Esophagus squamous epithelium (tissue), 5 donors: ENCODE results near the gene PRKD1. TPM values are rescaled to one million over a fixed set of nuclear protein-coding genes. Genes with fewer than 3 reads are reported as not detected.
A peak's percentile ranks its signal among the peaks of the same experiment; 100 is the strongest.

Experiments used
- DNase-seq: peaks from one replicate; lab custom pipeline; 2025; lab: John Stamatoyannopoulos, UW
- H3K27ac ChIP-seq, 4 donors: fragments of 200-600 bp; sonication (generic); one replicate each; pipeline ENCODE4 v1.5.1; 2016 to 2019; ENCODE audit warnings: mild to moderate bottlenecking in 1 of 4
- H3K27me3 ChIP-seq, 4 donors: fragments of 200-600 bp; sonication (generic); 1 replicate in 3 of 4; 2 replicates in 1 of 4; pipeline versions ENCODE4 v1.5.1 to v1.6.0; 2017 to 2021; ENCODE audit warnings: antibody characterized with exemption in 1 of 4
- H3K36me3 ChIP-seq, 3 donors: fragments of 200-600 bp; sonication (generic); one replicate each; pipeline ENCODE4 v1.5.1; 2016 to 2019
- H3K4me1 ChIP-seq, 3 donors: fragments of 200-600 bp; sonication (generic); one replicate each; pipeline ENCODE4 v1.5.1; 2017 to 2019
- H3K4me3 ChIP-seq, 4 donors: fragments of 200-600 bp; sonication (generic); 1 replicate in 3 of 4; 2 replicates in 1 of 4; pipeline ENCODE4 v1.5.1; 2016 to 2019; ENCODE audit warnings: mild to moderate bottlenecking in 2 of 4, moderate library complexity in 1 of 4
- H3K9me3 ChIP-seq, 3 donors: fragments of 200-600 bp; sonication (generic); one replicate each; pipeline ENCODE4 v1.5.1; 2016 to 2019
- POLR2A ChIP-seq, 4 donors: fragments of 450-650 bp; IDR thresholded peaks; one replicate each; pipeline ENCODE4 v1.6.1; 2017; ENCODE audit warnings: antibody characterized with exemption in 4 of 4, mild to moderate bottlenecking in 4 of 4, moderate library complexity in 3 of 4
- WGBS, 2 donors: methylation state at CpG; one replicate each; pipeline ENCODE4 v1.1.5; 2018; 5-methylcytosine and 5-hydroxymethylcytosine counted together
- intact Hi-C: fragments of 100-400 bp; cut with DNase I; formaldehyde crosslinking; loops from one replicate; pipeline ENCODE4 v1.15.0; 2022
- total RNA-seq, 4 donors: library from RNA; depleted of rRNA; stranded (reverse); fragments of >200 nt; gene quantifications; one replicate each; pipeline ENCODE4 v1.1.0, GENCODE V29; 2016
- TF ChIP-seq, protein P1 (sequence below), 6 experiments: fragments of 450-650 bp in 4 of 6; fragments of 200-600 bp in 2 of 6; sonication (generic) in 2 of 6; IDR thresholded peaks; one replicate each; pipeline ENCODE4 v1.5.1; 2016 to 2019; ENCODE audit warnings: antibody characterized with exemption in 6 of 6, mild to moderate bottlenecking in 4 of 6, moderate library complexity in 4 of 6
- donor health status: DM: yes; HTN: yes; CAD: no.

Gene PRKD1
- total RNA-seq, 4 donors from 2014 or later: 0.30 to 10.7 (median 2.2) TPM

DNA sequence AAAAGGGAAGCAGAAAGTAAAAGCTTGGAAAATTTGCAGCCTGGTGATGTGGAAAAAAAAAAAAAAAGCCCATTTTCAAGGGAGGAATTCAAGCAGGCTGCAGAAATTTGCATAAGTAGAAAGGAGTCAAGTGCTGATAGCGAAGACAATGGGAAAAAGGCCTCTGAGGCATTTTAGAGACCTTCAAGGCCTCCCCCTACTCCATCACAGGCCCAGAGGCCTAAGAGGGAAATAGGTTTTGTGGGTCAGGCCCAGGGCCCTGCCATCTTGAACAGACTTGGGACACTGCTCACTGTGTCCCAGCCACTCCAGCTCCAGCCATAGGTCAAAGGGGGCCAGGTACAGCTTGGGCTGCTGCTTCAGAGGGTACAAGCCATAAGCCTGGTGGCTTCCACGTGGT, 13.8 kb upstream of the PRKD1 start:
- TF ChIP-seq POLR2A (IDR thresholded peaks at IDR 0.05): no peak
- TF ChIP-seq, protein P1, sequence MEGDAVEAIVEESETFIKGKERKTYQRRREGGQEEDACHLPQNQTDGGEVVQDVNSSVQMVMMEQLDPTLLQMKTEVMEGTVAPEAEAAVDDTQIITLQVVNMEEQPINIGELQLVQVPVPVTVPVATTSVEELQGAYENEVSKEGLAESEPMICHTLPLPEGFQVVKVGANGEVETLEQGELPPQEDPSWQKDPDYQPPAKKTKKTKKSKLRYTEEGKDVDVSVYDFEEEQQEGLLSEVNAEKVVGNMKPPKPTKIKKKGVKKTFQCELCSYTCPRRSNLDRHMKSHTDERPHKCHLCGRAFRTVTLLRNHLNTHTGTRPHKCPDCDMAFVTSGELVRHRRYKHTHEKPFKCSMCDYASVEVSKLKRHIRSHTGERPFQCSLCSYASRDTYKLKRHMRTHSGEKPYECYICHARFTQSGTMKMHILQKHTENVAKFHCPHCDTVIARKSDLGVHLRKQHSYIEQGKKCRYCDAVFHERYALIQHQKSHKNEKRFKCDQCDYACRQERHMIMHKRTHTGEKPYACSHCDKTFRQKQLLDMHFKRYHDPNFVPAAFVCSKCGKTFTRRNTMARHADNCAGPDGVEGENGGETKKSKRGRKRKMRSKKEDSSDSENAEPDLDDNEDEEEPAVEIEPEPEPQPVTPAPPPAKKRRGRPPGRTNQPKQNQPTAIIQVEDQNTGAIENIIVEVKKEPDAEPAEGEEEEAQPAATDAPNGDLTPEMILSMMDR (IDR thresholded peaks at IDR 0.05): no peak
- Histone ChIP-seq H3K9me3 (peaks cover 0 to under 1% (median 0%) of the 10 kb centered on the region in 3 donors), H3K4me3 (no peak overlapping the region), H3K4me1 (no peaks in the 10 kb centered on the region), H3K27me3 (no peaks in the 10 kb centered on the region), H3K36me3 (no peaks in the 10 kb centered on the region), H3K27ac (no peak overlapping the region)
- no peak for DNase-seq
- intact Hi-C loops: no loop called here
- 46 to 59% methylated on average over 1 to 2 of the region's 2 CpGs for WGBS, 2 donors

DNA sequence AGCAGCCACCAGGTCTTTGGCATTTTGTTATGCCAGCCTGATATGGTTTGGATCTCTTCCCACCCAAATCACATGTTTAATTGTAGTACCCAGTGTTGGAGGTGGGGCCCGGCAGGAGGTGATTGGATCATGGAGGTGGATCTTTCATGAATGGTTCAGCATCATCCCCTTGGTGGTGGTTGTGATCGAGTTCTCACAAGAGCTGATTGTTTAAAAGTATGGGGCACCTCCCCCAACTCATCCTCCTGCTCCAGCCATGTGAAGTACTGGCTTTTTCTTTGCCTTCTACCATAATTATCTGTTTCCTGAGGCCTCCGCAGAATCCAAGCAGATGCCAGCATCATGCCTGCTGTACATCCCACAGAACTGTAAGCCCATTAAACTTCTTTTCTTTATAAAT, 12.8 kb upstream of the PRKD1 start:
- Histone ChIP-seq H3K36me3 (no peaks in the 10 kb centered on the region), H3K27me3 (no peaks in the 10 kb centered on the region), H3K4me3 (no peak overlapping the region), H3K4me1 (no peaks in the 10 kb centered on the region), H3K9me3 (no peaks in the 10 kb centered on the region), H3K27ac (no peak overlapping the region)
- no peak for DNase-seq
- intact Hi-C loops: no loop called here
- 62 to 79% methylated on average over 3 of the region's 3 CpGs for WGBS, 2 donors
- TF ChIP-seq POLR2A (IDR thresholded peaks at IDR 0.05): no peak
- TF ChIP-seq, protein P1 (IDR thresholded peaks at IDR 0.05): no peak

DNA sequence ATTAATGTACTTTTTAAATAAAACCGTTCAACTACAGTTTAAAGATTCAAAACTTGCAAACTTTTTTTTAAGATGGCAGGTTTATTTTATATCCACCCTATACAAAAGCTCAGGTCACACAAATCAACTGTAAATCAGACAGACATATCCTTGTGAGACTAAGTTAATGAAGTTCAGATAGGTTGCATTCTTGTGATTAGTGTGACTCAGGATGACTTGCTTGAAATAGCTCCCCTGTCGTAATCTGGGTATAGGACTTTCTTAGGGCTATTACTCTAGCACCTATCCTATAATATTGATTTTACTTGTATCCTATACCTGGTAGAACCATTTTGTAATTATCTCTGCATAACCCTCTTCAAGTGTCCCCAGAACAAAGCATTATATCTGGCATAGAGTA, 9.5 kb upstream of the PRKD1 start:
- no peak for TF ChIP-seq POLR2A (IDR thresholded peaks at IDR 0.05)
- TF ChIP-seq, protein P1 (IDR thresholded peaks at IDR 0.05): no peak
- H3K4me1 ChIP-seq: no peaks in the 10 kb centered on the region
- H3K4me3 ChIP-seq: no peak overlapping the region
- no peak for DNase-seq
- no peaks in the 10 kb centered on the region for H3K27me3 ChIP-seq
- H3K36me3 ChIP-seq: no peaks in the 10 kb centered on the region
- 76 to 77% methylated on average over 2 of the region's 2 CpGs for WGBS, 2 donors
- intact Hi-C loops: no loop called here
- H3K9me3 ChIP-seq: no peaks in the 10 kb centered on the region
- no peak overlapping the region for H3K27ac ChIP-seq

DNA sequence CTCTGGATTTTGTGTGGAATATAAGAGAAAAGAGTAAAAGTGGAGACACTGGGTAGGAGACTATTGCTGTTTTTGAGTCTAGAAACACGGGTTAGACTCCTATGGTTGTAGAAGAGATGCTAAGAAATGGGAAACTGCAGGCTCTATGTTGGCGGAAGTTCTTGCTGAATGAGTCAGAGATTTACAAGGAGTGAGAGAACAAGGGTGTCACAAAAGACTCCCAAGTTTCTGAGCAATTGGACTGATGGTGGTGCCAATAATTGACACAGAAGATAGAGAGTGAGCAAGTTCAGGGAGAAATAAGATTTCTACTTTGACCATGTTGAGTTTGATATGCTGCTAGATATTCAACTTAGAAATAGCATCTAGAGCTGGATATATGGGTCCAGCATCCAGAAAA, 2.6 kb upstream of the PRKD1 start:
- WGBS, 2 donors: 25 to 49% methylated on average over 2 of the region's 2 CpGs
- no peak overlapping the region for H3K4me3 ChIP-seq
- TF ChIP-seq POLR2A (IDR thresholded peaks at IDR 0.05): no peak
- TF ChIP-seq, protein P1 (IDR thresholded peaks at IDR 0.05): no peak
- intact Hi-C loops: no loop called here
- no peaks in the 10 kb centered on the region for H3K9me3 ChIP-seq
- H3K27ac ChIP-seq: no peak overlapping the region
- H3K27me3 ChIP-seq: peaks cover 0 to 34% (median 0%) of the 10 kb centered on the region in 4 donors
- no peaks in the 10 kb centered on the region for H3K36me3 ChIP-seq
- DNase-seq: no peak
- peaks cover 11 to 26% (median 11%) of the 10 kb centered on the region in 3 donors for H3K4me1 ChIP-seq

DNA sequence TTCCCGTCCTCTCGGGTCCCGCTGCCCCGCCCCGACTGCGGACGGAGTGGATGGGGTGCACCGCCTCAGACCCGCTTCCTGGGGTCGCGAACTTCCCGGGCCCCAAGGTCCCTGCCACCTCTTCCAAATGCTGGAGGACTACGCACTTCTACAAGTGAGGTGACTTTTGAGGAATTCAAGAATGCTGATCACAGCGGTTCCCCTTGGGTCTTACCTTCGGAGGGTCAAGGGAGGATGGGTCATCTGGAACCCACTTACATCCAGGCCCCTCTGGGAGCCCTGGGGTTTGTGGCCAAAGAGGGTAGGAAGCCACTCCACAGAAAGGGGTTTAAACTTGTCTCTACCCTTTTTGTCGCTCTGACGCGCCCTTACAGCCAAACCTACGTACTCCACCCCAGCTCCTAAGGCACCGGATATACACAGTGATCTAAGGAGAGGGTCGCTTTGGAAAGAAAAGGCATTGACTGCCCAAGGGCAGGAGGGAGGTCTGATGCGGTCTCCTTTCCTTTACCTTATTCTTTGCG, 532 bp upstream of the PRKD1 start:
- Histone ChIP-seq H3K4me3 (peak overlapping the region; percentile 50 to 74 (median 60)), H3K36me3 (no peaks in the 10 kb centered on the region), H3K27ac (peak overlapping the region; percentile 38 to 89 (median 72)), H3K4me1 (peaks cover 11 to 28% (median 11%) of the 10 kb centered on the region in 3 donors), H3K9me3 (no peaks in the 10 kb centered on the region), H3K27me3 (peaks cover 0 to 35% (median 0%) of the 10 kb centered on the region in 4 donors)
- 50 to 55% methylated on average over 8 to 11 of the region's 23 CpGs for WGBS, 2 donors
- TF ChIP-seq POLR2A (IDR thresholded peaks at IDR 0.05): no peak
- TF ChIP-seq, protein P1 (IDR thresholded peaks at IDR 0.05): no peak
- intact Hi-C loops: no loop called here
- no peak for DNase-seq
